ENCODE results near the gene LEAP2. TPM values are rescaled to one million over a fixed set of nuclear protein-coding genes. Genes with fewer than 3 reads are reported as not detected.
A peak's percentile ranks its signal among the peaks of the same experiment; 100 is the strongest.

Gene LEAP2
- total RNA-seq, 1 donor from 2014 or later, result 4.2 TPM

DNA sequence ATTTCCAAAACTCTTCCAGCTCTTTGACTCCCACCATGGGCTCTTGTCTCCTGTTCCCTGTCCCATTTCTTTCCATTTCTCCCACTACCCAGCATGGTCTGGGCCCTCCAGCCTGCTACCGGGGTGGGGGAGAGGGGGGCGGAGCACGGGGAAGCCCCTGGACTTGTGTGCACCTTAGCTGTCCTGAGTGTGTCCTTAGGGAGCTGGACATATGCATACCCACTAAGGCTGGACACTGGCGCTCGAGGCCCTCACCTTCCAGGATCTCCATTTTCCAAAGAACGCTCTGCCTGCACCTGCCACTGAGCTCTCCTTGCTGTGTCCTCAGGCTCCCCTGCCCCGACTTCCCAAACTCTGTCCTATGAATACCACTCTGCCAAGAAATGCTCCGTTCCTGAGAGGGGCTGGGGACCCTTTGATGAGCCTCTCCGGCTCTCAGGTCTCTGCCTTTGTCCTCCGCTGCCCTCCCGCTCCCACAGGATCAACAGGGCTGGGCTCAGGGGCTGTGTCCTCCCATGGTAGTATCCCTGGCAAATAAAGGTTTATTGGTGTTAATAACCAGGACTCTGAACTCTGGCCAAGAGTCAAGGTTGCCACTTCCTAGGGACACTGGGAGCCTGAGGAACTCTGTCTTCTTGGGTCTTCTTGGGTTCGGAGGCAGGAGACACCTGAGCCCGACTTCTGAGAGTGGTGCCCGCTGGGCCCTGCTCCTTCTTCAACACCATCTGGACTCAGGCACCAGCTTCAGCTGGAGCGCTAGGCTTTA lies 42.2 kb upstream of the LEAP2 start:
- no peaks in the 10 kb centered on the region for H3K9me3 ChIP-seq
- no peaks in the 10 kb centered on the region for H3K27me3 ChIP-seq
- peak overlapping the region; percentile 59 to 70 for H3K4me3 ChIP-seq
- no peak overlapping the region for H3K27ac ChIP-seq
- no peaks in the 10 kb centered on the region for H3K36me3 ChIP-seq
- no peak for DNase-seq (ENCODE audit: extremely low spot score in 2 of 2)
- peaks cover 15% of the 10 kb centered on the region for H3K4me1 ChIP-seq
- TF ChIP-seq POLR2AphosphoS5 (IDR thresholded peaks at IDR 0.05; ENCODE audit: insufficient read depth in 1 of 2, low read depth in 1 of 2) (no peak), POLR2A (IDR thresholded peaks at IDR 0.05) (no peak)
- TF ChIP-seq, protein P1, sequence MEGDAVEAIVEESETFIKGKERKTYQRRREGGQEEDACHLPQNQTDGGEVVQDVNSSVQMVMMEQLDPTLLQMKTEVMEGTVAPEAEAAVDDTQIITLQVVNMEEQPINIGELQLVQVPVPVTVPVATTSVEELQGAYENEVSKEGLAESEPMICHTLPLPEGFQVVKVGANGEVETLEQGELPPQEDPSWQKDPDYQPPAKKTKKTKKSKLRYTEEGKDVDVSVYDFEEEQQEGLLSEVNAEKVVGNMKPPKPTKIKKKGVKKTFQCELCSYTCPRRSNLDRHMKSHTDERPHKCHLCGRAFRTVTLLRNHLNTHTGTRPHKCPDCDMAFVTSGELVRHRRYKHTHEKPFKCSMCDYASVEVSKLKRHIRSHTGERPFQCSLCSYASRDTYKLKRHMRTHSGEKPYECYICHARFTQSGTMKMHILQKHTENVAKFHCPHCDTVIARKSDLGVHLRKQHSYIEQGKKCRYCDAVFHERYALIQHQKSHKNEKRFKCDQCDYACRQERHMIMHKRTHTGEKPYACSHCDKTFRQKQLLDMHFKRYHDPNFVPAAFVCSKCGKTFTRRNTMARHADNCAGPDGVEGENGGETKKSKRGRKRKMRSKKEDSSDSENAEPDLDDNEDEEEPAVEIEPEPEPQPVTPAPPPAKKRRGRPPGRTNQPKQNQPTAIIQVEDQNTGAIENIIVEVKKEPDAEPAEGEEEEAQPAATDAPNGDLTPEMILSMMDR (IDR thresholded peaks at IDR 0.05), result no peak
- intact Hi-C loops (cut with DNase I), result no loop called here

DNA sequence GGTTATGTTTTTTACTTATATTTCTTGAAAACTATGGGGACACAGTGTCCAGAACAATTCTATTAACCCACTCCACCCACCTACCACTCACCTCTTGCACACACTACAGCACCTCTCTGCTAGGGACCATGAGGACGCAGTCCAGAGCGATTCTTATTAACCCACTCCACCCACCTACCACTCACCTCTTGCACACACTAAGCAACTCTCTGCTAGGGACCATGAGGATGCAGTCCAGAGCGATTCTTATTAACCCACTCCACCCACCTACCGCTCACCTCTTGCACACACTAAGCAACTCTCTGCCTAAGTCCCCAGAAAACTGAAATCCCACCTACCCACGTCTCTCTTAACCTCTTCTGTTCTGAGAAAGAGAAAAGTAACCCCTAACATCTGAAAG lies 40.9 kb upstream of the LEAP2 start:
- no peak for TF ChIP-seq POLR2A (IDR thresholded peaks at IDR 0.05)
- TF ChIP-seq POLR2AphosphoS5 (IDR thresholded peaks at IDR 0.05; ENCODE audit: insufficient read depth in 1 of 2, low read depth in 1 of 2), result no peak
- TF ChIP-seq, protein P1 (IDR thresholded peaks at IDR 0.05), result no peak
- no peak for DNase-seq (ENCODE audit: extremely low spot score in 2 of 2)
- H3K27ac ChIP-seq, result no peak overlapping the region
- intact Hi-C loops (cut with DNase I), result no loop called here
- peaks cover 15% of the 10 kb centered on the region for H3K4me1 ChIP-seq
- H3K36me3 ChIP-seq, result no peaks in the 10 kb centered on the region
- no peak overlapping the region for H3K4me3 ChIP-seq
- H3K9me3 ChIP-seq, result no peaks in the 10 kb centered on the region
- H3K27me3 ChIP-seq, result no peaks in the 10 kb centered on the region

DNA sequence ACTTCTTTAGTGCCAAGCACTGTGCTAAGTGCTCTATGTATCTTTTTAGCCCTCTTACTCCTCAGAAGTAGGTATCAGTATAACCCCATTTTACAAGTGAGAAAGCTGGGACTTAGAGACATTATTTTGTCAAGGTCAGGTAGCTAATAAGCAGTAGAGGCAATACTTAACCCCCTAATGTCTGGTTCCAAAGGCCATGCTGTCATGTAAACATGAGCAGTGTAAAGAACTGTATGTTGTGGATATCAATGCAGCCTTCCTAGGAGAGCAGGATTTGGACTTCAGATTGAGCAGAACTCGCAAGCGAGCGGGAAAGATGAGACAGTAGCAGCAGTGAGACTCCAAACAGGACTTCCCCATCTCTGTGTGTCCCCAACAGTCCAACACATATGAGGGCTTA lies 39.4 kb upstream of the LEAP2 start:
- TF ChIP-seq, protein P1 (IDR thresholded peaks at IDR 0.05), result no peak
- TF ChIP-seq POLR2A (IDR thresholded peaks at IDR 0.05), result no peak
- no peak for TF ChIP-seq POLR2AphosphoS5 (IDR thresholded peaks at IDR 0.05; ENCODE audit: insufficient read depth in 1 of 2, low read depth in 1 of 2)
- Histone ChIP-seq H3K4me1 (peaks cover 21% of the 10 kb centered on the region), H3K36me3 (no peaks in the 10 kb centered on the region), H3K27me3 (no peaks in the 10 kb centered on the region), H3K4me3 (no peak overlapping the region), H3K27ac (no peak overlapping the region), H3K9me3 (no peaks in the 10 kb centered on the region)
- intact Hi-C loops (cut with DNase I), result no loop called here
- no peak for DNase-seq (ENCODE audit: extremely low spot score in 2 of 2)

DNA sequence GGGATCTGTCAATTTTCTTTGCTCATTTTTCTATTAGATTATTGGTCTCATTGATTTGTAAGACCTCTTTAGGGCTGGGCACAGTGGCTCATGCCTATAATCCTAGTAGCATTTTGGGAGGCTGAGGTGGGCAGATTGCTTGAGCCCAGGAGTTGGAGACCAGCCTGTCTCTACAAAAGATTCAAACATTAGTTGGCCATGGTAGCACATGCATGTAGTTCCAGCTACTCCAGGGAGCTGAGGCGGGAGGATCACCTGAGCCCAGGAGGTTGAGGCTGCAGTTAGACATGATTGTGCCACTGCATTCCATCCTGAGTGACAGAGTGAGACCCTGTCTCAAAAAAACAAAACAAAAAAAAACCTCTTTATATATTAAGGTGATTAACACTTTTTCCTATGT lies 36.6 kb upstream of the LEAP2 start:
- no peak overlapping the region for H3K4me3 ChIP-seq
- H3K27me3 ChIP-seq, result no peaks in the 10 kb centered on the region
- peak in 1 of 2 donors; percentile 56 for DNase-seq (ENCODE audit: extremely low spot score in 2 of 2)
- H3K36me3 ChIP-seq, result no peaks in the 10 kb centered on the region
- no peaks in the 10 kb centered on the region for H3K9me3 ChIP-seq
- H3K4me1 ChIP-seq, result peaks cover 27% of the 10 kb centered on the region
- H3K27ac ChIP-seq, result no peak overlapping the region
- TF ChIP-seq POLR2AphosphoS5 (IDR thresholded peaks at IDR 0.05; ENCODE audit: insufficient read depth in 1 of 2, low read depth in 1 of 2) (no peak), POLR2A (IDR thresholded peaks at IDR 0.05) (no peak)
- TF ChIP-seq, protein P1 (IDR thresholded peaks at IDR 0.05), result no peak
- intact Hi-C loops (cut with DNase I), result no loop called here

DNA sequence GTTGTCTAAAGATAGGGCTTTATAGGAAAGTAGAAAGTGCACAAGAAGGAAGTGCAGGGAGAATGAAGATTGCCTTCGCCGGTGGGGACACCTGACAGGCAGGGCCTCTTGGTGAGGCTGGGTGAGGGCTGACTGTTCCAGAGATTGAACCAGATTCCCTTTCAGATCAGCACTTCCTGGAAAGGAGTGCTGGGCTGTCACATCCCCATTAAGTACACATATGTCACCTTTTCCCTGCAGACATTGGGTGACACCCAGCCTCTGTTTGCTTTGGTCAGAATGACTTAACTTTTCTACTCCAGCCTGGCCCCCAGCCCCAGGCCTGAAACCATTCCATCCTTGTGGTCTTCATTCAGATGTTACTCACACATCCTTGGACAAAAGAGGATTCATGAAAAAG lies 35.6 kb upstream of the LEAP2 start:
- no peaks in the 10 kb centered on the region for H3K27me3 ChIP-seq
- DNase-seq (ENCODE audit: extremely low spot score in 2 of 2), result peak in 1 of 2 donors; percentile 34
- TF ChIP-seq POLR2AphosphoS5 (IDR thresholded peaks at IDR 0.05; ENCODE audit: insufficient read depth in 1 of 2, low read depth in 1 of 2) (no peak), POLR2A (IDR thresholded peaks at IDR 0.05) (no peak)
- TF ChIP-seq, protein P1 (IDR thresholded peaks at IDR 0.05), result no peak
- no peaks in the 10 kb centered on the region for H3K36me3 ChIP-seq
- peaks cover 27% of the 10 kb centered on the region for H3K4me1 ChIP-seq
- H3K4me3 ChIP-seq, result no peak overlapping the region
- no peaks in the 10 kb centered on the region for H3K9me3 ChIP-seq
- intact Hi-C loops (cut with DNase I), result no loop called here
- H3K27ac ChIP-seq, result no peak overlapping the region

Measured in vagina (tissue), 2 donors.